Natural killer cell treated with Interleukin-12 subunit alpha and Interleukin-12 subunit beta and Interleukin-15 and Interleukin-18, amount 100 ng/mL, for 72 hours (primary cell): ENCODE data around the gene RARA. TPM values are rescaled to one million over a fixed set of nuclear protein-coding genes. Genes with fewer than 3 reads are reported as not detected.
"Not testable (repeated sequence)": the region's sequence is repeated elsewhere in the genome, so short reads cannot be mapped to it uniquely, and the experiment has no call there.

Source experiments
- ATAC-seq, 2 donors: fragments of 150-1000 bp; cut with Tn5 transposase in 1 of 2; sonication (Bioruptor Pico), chemical (Tn5 transposase) in 1 of 2; 2 replicates each; pipeline ENCODE4 v1.10.0; 2021
- DNase-seq: peaks from one replicate; pipeline ENCODE4 v3.0.0; 2022; ENCODE audit warnings: low spot score
- H3K27ac Mint-ChIP-seq, 2 donors: 1 replicate in 1 of 2; 2 replicates in 1 of 2; pipeline ENCODE4 v1.8.0; 2022; ENCODE audit warnings: mixed read lengths in 2 of 2, mild to moderate bottlenecking in 1 of 2, moderate library complexity in 1 of 2
- H3K27me3 Mint-ChIP-seq, 2 donors: 1 replicate in 1 of 2; 2 replicates in 1 of 2; pipeline ENCODE4 v1.8.0; 2022; ENCODE audit warnings: mixed read lengths in 2 of 2
- H3K36me3 Mint-ChIP-seq: one replicate; pipeline ENCODE4 v1.8.0; 2022; ENCODE audit warnings: mixed read lengths
- H3K4me1 Mint-ChIP-seq, 2 donors: 1 replicate in 1 of 2; 2 replicates in 1 of 2; pipeline ENCODE4 v1.8.0; 2022; ENCODE audit warnings: low read depth in 2 of 2, mixed read lengths in 2 of 2, mild to moderate bottlenecking in 1 of 2
- H3K4me3 Mint-ChIP-seq: one replicate; pipeline ENCODE4 v1.8.0; 2022; ENCODE audit warnings: mixed read lengths
- H3K9me3 Mint-ChIP-seq: 2 replicates; pipeline ENCODE4 v1.8.0; 2022; ENCODE audit warnings: mixed read lengths
- total RNA-seq, 2 donors: library from RNA; stranded (reverse); gene quantifications; one replicate each; pipeline ENCODE4 v1.2.3, GENCODE V29; 2022

RARA gene
- total RNA-seq, 2 donors from 2014 or later = 26.4 to 37.8 TPM

DNA sequence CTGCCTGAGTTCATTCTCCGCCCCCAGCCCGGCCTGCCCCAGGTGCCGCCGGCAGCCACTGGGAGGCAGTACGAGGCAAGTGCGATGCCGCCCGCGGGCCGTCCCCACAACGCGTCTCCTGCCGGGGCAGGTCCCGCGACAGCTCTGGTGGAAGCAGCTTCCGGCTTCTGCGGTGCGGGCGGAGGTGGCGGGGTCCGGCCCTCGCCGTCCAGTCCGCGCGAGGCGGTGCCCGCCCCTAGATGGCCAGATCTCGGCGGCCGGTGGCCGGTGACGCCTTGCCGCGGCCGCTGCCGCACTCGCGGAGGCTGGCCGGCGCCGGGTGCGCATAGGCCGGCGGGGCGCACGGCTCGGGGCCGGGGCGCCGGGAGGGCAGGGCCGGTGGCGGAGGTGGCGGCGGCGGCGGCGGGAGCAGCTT is 53.7 kb downstream of the RARA start:
- H3K4me1 Mint-ChIP-seq = peaks cover 12 to 13% of the 10 kb centered on the region in 2 donors
- no peak overlapping the region for H3K27ac Mint-ChIP-seq
- H3K9me3 Mint-ChIP-seq = no peaks in the 10 kb centered on the region
- peak overlapping the region; percentile 65 for H3K4me3 Mint-ChIP-seq
- no peaks in the 10 kb centered on the region for H3K36me3 Mint-ChIP-seq
- peak; percentile 88 to 90 for ATAC-seq
- H3K27me3 Mint-ChIP-seq = peaks cover 5 to 10% of the 10 kb centered on the region in 2 donors
- peak; percentile 86 for DNase-seq

DNA sequence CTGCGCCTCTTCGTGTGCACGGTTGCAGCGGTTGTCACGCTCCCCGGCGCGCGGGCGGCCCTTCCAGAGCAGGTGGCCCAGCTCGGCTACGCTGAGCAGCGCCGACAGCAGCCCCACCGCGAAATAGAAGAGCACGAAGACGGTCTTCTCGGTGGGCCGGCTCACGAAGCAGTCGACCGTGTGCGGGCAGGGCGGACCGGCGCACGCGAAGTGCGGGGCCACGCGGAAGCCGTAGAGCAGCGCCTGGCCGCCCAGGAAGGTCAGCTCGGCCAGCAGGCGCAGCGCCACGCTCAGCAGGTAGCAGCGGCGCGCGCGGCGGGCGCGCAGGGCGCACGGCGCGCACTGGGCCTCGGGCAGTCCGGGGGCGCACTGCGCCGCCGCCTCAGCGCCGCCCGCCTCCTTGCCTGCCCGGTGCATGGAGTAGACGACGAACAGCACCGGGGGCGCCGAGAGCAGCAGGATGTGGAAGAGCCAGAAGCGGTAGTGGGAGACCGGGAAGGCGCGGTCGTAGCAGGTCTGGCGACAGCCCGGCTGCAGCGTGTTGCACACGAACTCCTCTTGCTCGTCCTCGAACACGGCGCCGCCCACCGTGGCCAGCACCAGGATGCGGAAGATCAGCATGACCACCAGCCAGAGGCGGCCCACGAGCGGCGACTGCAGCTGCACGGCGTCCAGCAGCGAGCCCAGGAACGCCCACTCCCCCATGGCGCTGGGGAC is 54.3 kb downstream of the RARA start:
- Mint-ChIP-seq H3K36me3 (no peaks in the 10 kb centered on the region), H3K4me3 (peak overlapping the region; percentile 65), H3K27me3 (peaks cover 5 to 10% of the 10 kb centered on the region in 2 donors), H3K9me3 (no peaks in the 10 kb centered on the region), H3K4me1 (peaks cover 10 to 12% of the 10 kb centered on the region in 2 donors), H3K27ac (no peak overlapping the region)
- DNase-seq = no peak
- ATAC-seq = peak; percentile 37 to 51

GRCh38 chr17:40364121-40364861 is 55.3 kb downstream of the RARA start, which contains the start of gene GJD3:
TSS of gene GJD3 (minus strand) at chr17:40364737. CDS start at chr17:40363815, 922 bp downstream.
- DNase-seq (no peak), ATAC-seq (no peak)
- Mint-ChIP-seq H3K27ac (no peak within 1 kb of the TSS), H3K9me3 (no peaks in the 10 kb centered on the region), H3K4me3 (peak within 1 kb of the TSS; percentile 65), H3K27me3 (peaks cover 5 to 10% of the 10 kb centered on the region in 2 donors), H3K36me3 (no peaks in the 10 kb centered on the region), H3K4me1 (peaks cover 5 to 12% of the 10 kb centered on the region in 2 donors)

- ATAC-seq = no peak
- Mint-ChIP-seq H3K36me3 (no peaks in the 10 kb centered on the region), H3K27ac (no peak overlapping the region), H3K9me3 (no peaks in the 10 kb centered on the region), H3K27me3 (peaks cover 5 to 10% of the 10 kb centered on the region in 2 donors), H3K4me3 (no peak overlapping the region), H3K4me1 (peaks cover 5 to 12% of the 10 kb centered on the region in 2 donors)
- no peak for DNase-seq
These were observed 55.9 kb downstream of the RARA start for GRCh38 chr17:40364906-40365305.

DNA sequence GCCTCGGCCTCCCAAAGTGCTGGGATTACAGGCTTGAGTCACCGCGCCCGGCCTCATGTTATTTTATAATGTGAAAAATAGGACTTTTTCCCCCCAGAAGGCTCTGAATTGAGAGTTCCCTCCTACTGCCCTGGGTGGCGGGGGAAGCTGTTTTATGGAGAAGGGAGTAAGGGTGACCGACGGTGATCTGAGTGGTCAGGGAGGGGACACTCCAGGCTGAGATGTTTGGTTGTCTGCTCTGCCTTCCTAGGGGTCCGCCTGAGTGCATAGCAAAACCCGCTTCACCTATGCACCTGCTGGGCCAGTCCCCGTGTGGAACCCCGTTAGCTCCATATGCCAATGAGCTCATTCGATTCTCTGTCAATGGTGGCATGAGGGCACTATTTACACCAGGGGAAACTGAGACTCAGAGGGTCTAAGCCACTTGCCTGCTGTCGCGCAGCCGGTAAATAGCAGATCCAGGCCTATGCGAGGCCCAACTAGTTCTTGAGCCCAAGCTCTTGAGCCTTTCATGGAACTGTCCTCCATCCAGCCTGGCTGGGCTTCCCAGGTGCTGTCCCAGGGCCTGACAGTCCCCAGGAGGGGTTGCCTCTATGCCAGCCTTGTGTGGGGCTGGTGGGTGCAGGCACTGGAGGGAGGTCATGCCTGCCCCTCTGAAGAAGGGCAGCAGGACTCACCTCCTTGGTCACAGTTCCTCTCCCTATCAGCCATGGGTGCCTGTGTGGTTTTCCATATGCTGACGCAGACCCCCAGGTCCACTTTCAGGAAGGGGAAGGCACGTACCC is 57.3 kb downstream of the RARA start:
- H3K4me1 Mint-ChIP-seq = peaks cover 7 to 9% of the 10 kb centered on the region in 2 donors
- DNase-seq (no peak), ATAC-seq (no peak)
- no peaks in the 10 kb centered on the region for H3K9me3 Mint-ChIP-seq
- H3K4me3 Mint-ChIP-seq = no peak overlapping the region
- peaks cover 2 to 3% of the 10 kb centered on the region in 2 donors for H3K27me3 Mint-ChIP-seq
- no peaks in the 10 kb centered on the region for H3K36me3 Mint-ChIP-seq
- H3K27ac Mint-ChIP-seq = no peak overlapping the region

DNA sequence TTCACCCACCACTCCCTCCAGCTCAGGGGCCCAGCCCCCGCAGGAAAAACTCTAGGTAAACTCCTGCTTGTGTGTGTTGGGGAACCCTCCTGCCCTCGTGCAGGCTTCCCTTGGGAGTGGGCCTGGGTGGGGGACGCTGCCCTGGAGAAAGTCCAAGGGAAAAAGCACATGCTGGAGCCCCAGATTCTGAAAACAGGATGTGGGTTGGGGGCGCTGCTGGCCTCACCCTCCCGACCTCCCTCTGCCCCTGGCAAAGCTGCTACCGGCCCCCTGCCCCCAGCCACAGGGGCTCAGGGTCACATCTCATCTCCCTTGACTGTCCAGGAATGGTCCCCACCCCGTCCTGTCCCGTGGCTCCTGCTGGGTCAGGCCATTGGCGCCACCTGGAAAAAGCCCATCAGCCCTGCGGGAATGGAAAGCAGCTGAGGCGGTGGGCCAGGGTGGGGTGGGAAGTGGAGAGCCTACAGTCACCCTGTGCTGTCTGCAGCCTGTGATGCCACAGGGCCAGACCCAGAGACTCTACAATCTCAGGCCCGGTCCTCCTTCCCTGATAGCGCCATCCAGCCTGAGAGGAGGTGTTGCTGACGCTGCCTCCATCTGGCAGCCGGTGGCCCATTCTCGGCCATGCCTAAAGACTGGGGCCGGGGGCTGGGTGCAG is 58.0 kb downstream of the RARA start:
- Mint-ChIP-seq H3K4me3 (no peak overlapping the region), H3K27ac (no peak overlapping the region), H3K27me3 (peaks cover 0 to 2% of the 10 kb centered on the region in 2 donors), H3K36me3 (no peaks in the 10 kb centered on the region), H3K4me1 (peaks cover 10% of the 10 kb centered on the region in 2 donors), H3K9me3 (no peaks in the 10 kb centered on the region)
- DNase-seq = peak; percentile 8
- no peak for ATAC-seq

- ATAC-seq, H3K27me3 Mint-ChIP-seq, H3K9me3 Mint-ChIP-seq, H3K4me3 Mint-ChIP-seq, DNase-seq, H3K36me3 Mint-ChIP-seq, H3K27ac Mint-ChIP-seq: not testable (repeated sequence)
- peaks cover 11 to 12% of the 10 kb centered on the region in 2 donors for H3K4me1 Mint-ChIP-seq
These were observed 58.7 kb downstream of the RARA start for GRCh38 chr17:40367728-40368127.

DNA sequence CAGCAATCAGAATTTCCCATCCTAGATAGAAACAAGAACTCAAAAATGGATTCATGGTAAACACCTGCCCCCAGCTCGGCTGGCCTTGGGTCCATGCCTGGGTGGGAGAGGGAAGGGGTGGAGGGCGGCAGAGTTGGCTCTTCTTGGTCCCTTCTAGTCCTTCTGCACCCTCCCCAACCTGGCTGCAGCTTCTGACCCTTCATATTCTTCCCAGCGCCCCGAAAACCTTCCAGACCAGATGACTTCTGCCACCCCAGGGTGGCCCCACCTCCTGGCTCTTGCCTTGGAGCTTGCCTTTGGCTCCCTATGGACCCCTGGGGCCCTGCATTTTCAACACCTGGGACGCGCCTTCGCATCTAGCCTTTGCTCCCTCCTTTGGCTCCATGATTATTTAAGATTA is 60.9 kb downstream of the RARA start:
- ATAC-seq = no peak

DNA sequence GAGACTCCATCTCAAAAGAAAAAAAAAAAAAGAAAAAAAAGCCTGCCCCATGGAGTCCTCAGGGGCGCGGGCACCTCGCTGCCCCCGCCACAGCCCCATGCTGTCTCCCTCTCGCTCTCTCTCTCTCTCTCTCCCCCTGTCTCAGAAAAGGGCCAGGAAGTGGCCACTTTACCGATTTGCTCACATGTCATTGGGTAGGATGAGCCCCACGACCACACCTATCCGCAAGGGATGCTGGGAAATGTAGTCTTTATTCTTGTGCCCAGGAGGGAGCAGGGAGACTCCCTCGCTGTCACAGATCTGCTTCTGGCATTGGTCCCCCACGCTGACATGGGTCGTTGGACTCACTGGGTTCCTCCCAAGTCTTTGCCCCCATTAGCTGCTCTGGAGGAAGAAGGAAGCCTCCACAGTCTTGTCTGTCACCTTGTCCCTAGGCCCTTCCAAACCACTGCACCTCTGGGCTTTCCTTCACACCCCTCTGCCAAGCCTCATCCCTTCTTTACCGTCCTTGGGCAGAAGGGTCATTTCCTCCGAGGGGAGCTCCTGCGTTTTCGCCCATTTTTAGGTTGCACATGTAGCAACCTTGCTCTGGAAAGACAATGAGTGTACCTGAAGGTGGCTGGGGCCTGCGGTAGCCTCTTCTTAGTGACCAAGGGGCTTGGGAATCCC is 62.4 kb downstream of the RARA start:
- Mint-ChIP-seq H3K27me3 (no peaks in the 10 kb centered on the region), H3K27ac (no peak overlapping the region), H3K9me3 (no peaks in the 10 kb centered on the region), H3K4me3 (no peak overlapping the region), H3K36me3 (no peaks in the 10 kb centered on the region), H3K4me1 (peaks cover 10 to 11% of the 10 kb centered on the region in 2 donors)
- peak; percentile 58 for DNase-seq
- peak; percentile 68 to 73 for ATAC-seq

More for the DNA sequence above, 60.9 kb downstream of the RARA start:
- Mint-ChIP-seq H3K27me3 (no peaks in the 10 kb centered on the region), H3K4me3 (no peak overlapping the region), H3K9me3 (no peaks in the 10 kb centered on the region), H3K36me3 (no peaks in the 10 kb centered on the region), H3K4me1 (peaks cover 10 to 11% of the 10 kb centered on the region in 2 donors), H3K27ac (no peak overlapping the region)
- DNase-seq = peak; percentile 29

DNA sequence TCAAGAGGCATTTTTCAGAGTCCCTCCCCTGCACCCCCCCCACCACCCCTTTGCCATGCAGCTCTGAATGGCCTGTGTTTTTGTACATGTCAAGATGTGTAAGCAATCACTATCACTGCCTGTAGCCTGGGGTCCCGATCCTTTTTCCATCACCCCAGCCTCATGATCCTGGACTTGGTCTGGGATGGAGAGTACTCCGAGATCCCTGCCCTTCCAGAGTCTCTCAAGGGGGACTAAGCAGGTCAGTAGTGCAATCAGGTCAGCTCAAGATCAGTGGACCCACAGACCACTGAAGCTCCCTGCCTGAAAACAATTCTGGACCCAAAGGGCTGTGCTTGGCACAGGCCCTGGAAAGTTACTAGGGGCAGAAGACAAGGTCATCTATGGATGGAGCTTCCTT is 63.1 kb downstream of the RARA start:
- DNase-seq (no peak), ATAC-seq (no peak)
- Mint-ChIP-seq H3K4me1 (peaks cover 13 to 15% of the 10 kb centered on the region in 2 donors), H3K27ac (no peak overlapping the region), H3K4me3 (no peak overlapping the region), H3K27me3 (peaks cover 0 to 2% of the 10 kb centered on the region in 2 donors), H3K9me3 (no peaks in the 10 kb centered on the region), H3K36me3 (no peaks in the 10 kb centered on the region)

GRCh38 chr17:40372644-40373043 is 63.7 kb downstream of the RARA start:
- not testable (repeated sequence) for H3K9me3 Mint-ChIP-seq, DNase-seq, H3K36me3 Mint-ChIP-seq, ATAC-seq, H3K27ac Mint-ChIP-seq, H3K4me3 Mint-ChIP-seq, H3K27me3 Mint-ChIP-seq
- peaks cover 13 to 16% of the 10 kb centered on the region in 2 donors for H3K4me1 Mint-ChIP-seq

- H3K36me3 Mint-ChIP-seq = no peaks in the 10 kb centered on the region
- H3K9me3 Mint-ChIP-seq = no peaks in the 10 kb centered on the region
- peaks cover 13 to 16% of the 10 kb centered on the region in 2 donors for H3K4me1 Mint-ChIP-seq
- no peak overlapping the region for H3K27ac Mint-ChIP-seq
- peaks cover 0 to 2% of the 10 kb centered on the region in 2 donors for H3K27me3 Mint-ChIP-seq
- ATAC-seq (no peak), DNase-seq (no peak)
- H3K4me3 Mint-ChIP-seq = no peak overlapping the region
These were observed 64.3 kb downstream of the RARA start for GRCh38 chr17:40373324-40373723.

DNA sequence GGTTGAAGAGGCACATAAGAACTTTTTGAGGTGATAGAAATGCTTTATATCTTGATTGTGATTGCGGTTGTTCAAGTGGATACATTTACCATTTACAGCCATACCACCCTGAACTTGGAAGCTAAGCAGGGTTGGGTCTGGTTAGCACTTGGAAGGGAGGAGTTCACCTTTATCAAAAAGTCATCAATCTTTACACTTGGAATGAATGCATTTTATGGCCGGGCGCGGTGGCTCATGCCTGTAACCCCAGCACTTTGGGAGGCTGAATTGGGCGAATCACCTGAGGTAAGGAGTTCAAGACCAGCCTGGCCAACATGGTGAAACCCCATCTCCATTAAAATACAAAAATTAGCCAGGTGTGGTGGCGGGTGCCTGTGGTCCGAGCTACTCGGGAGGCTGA is 65.0 kb downstream of the RARA start:
- peaks cover 0 to 2% of the 10 kb centered on the region in 2 donors for H3K27me3 Mint-ChIP-seq
- no peak overlapping the region for H3K4me3 Mint-ChIP-seq
- H3K27ac Mint-ChIP-seq = no peak overlapping the region
- H3K9me3 Mint-ChIP-seq = no peaks in the 10 kb centered on the region
- H3K4me1 Mint-ChIP-seq = peaks cover 13 to 16% of the 10 kb centered on the region in 2 donors
- DNase-seq (no peak), ATAC-seq (no peak)
- no peaks in the 10 kb centered on the region for H3K36me3 Mint-ChIP-seq
